Spleen (tissue), 11 donors: ENCODE data around the gene RFX4. TPM values are rescaled to one million over a fixed set of nuclear protein-coding genes. Genes with fewer than 3 reads are reported as not detected.

ENCODE experiments used
- DNase-seq: peaks from one replicate; pipeline ENCODE4 v3.0.0-alpha.2; 2020
- H3K27ac ChIP-seq, 8 donors: fragments of 200-600 bp; sonication (generic) in 7 of 8; 1 replicate in 4 of 8; 2 replicates in 4 of 8; pipeline versions ENCODE4 v1.5.0 to v1.8.0; 2016 to 2021; ENCODE audit warnings: inconsistent platforms in 4 of 8, mild to moderate bottlenecking in 4 of 8, moderate library complexity in 1 of 8
- H3K27me3 ChIP-seq, 7 donors: fragments of 200-600 bp; sonication (generic) in 6 of 7; replicated peaks in 1 of 7; 1 replicate in 4 of 7; 2 replicates in 3 of 7; pipeline versions ENCODE4 v1.5.0 to v1.8.0; 2016 to 2021; ENCODE audit warnings: inconsistent platforms in 3 of 7, mild to moderate bottlenecking in 1 of 7
- H3K36me3 ChIP-seq, 6 donors: fragments of 200-600 bp; sonication (generic) in 5 of 6; 1 replicate in 4 of 6; 2 replicates in 2 of 6; pipeline versions ENCODE4 v1.5.0 to v1.8.0; 2016 to 2021; ENCODE audit warnings: inconsistent platforms in 2 of 6
- H3K4me1 ChIP-seq, 6 donors: fragments of 200-600 bp; sonication (generic) in 5 of 6; 1 replicate in 3 of 6; 2 replicates in 3 of 6; pipeline versions ENCODE4 v1.5.0 to v1.8.0; 2016 to 2021; ENCODE audit warnings: inconsistent platforms in 3 of 6
- H3K4me3 ChIP-seq, 8 donors: fragments of 200-600 bp; sonication (generic) in 7 of 8; 1 replicate in 4 of 8; 2 replicates in 4 of 8; pipeline versions ENCODE4 v1.5.0 to v1.8.0; 2016 to 2021; ENCODE audit warnings: inconsistent platforms in 4 of 8, mild to moderate bottlenecking in 4 of 8, moderate library complexity in 2 of 8
- H3K9me3 ChIP-seq, 8 donors: fragments of 200-600 bp; sonication (generic) in 7 of 8; 1 replicate in 4 of 8; 2 replicates in 4 of 8; pipeline versions ENCODE4 v1.5.0 to v1.8.0; 2016 to 2021; ENCODE audit warnings: inconsistent platforms in 4 of 8
- POLR2A ChIP-seq, 3 donors: fragments of 450-650 bp; IDR thresholded peaks; one replicate each; pipeline ENCODE4 v1.5.1; 2017; ENCODE audit warnings: antibody characterized with exemption in 3 of 3, mild to moderate bottlenecking in 1 of 3
- POLR2AphosphoS5 ChIP-seq, 3 donors: sonication (generic); formaldehyde crosslinking; IDR thresholded peaks; one replicate each; pipeline ENCODE4 v1.5.1; 2017; ENCODE audit warnings: antibody characterized with exemption in 3 of 3
- WGBS, 5 donors: extraction: QIAGEN DNeasy Blood & Tissue Kit in 3 of 5; methylation state at CpG; one replicate each; pipeline versions ENCODE4 v1.1.5 to v1.1.7; 2013 to 2018; 5-methylcytosine and 5-hydroxymethylcytosine counted together
- intact Hi-C: fragments of 100-400 bp; cut with DNase I; formaldehyde crosslinking; loops from one replicate; pipeline ENCODE4 v1.15.0; 2023; ENCODE audit warnings: low total_unique reads
- polyA plus RNA-seq, 3 donors: library from polyadenylated mRNA; stranded (reverse); fragments of 200-250 nt; gene quantifications; one replicate each; pipeline ENCODE4 v1.2.1, GENCODE V29; 2013
- total RNA-seq, 7 donors: library from RNA; depleted of rRNA in 3 of 7; stranded (reverse); fragments of >200 nt in 3 of 7; fragmentation: NEBNext Ultra II Directional in 4 of 7; extraction: Animal tissue kit (Norgen Biotek cat#: 25700) in 4 of 7; gene quantifications; one replicate each; pipeline versions ENCODE4 v1.1.0 to v1.2.1, GENCODE V29; 2016 to 2021
- TF ChIP-seq, protein P1 (sequence below), 11 experiments: fragments of 200-600 bp in 7 of 11; fragments of 450-650 bp in 4 of 11; sonication (generic) in 4 of 11; IDR thresholded peaks in 8 of 11; conservative IDR thresholded peaks in 3 of 11; 1 replicate in 7 of 11; 2 replicates in 4 of 11; pipeline versions ENCODE4 v1.4.0 to v1.8.0; 2016 to 2021; ENCODE audit warnings: antibody characterized with exemption in 11 of 11, inconsistent platforms in 4 of 11, mild to moderate bottlenecking in 1 of 11
- donor health status: healthy with polysubstance abuse.
- donor health status: DM: no; HTN: no; CAD: no; lungs with moderate emphysema.
- donor health status: DM: no; HTN: no; CAD: no.
- donor health status: Bipolar disorder and iron deficiency.
- donor health status: healthy.
- donor health status: DM: no; HTN: no; CAD: no.
- donor health status: DM: yes; HTN: yes; CAD: no.

RFX4 gene
- total and polyA plus RNA-seq, 10 donors, result not detected

GRCh38 chr12:106741247-106741646 lies 158.4 kb downstream of the RFX4 start:
- peaks cover 0 to 12% (median 0%) of the 10 kb centered on the region in 7 donors for H3K27me3 ChIP-seq
- H3K36me3 ChIP-seq, result no peaks in the 10 kb centered on the region
- 72 to 95% (median 86%) methylated on average over 2 of the region's 2 CpGs for WGBS, 5 donors
- DNase-seq, result no peak
- H3K4me1 ChIP-seq, result no peaks in the 10 kb centered on the region
- intact Hi-C loops, result no loop called here
- H3K4me3 ChIP-seq, result no peak overlapping the region
- no peak overlapping the region for H3K27ac ChIP-seq
- TF ChIP-seq POLR2AphosphoS5 (IDR thresholded peaks at IDR 0.05), result no peak
- TF ChIP-seq, protein P1, sequence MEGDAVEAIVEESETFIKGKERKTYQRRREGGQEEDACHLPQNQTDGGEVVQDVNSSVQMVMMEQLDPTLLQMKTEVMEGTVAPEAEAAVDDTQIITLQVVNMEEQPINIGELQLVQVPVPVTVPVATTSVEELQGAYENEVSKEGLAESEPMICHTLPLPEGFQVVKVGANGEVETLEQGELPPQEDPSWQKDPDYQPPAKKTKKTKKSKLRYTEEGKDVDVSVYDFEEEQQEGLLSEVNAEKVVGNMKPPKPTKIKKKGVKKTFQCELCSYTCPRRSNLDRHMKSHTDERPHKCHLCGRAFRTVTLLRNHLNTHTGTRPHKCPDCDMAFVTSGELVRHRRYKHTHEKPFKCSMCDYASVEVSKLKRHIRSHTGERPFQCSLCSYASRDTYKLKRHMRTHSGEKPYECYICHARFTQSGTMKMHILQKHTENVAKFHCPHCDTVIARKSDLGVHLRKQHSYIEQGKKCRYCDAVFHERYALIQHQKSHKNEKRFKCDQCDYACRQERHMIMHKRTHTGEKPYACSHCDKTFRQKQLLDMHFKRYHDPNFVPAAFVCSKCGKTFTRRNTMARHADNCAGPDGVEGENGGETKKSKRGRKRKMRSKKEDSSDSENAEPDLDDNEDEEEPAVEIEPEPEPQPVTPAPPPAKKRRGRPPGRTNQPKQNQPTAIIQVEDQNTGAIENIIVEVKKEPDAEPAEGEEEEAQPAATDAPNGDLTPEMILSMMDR (IDR thresholded peaks at IDR 0.05 in 8 of 11, conservative IDR thresholded peaks at IDR 0.05 in 3 of 11), result no peak
- no peaks in the 10 kb centered on the region for H3K9me3 ChIP-seq

GRCh38 chr12:106743270-106743988 lies 160.6 kb downstream of the RFX4 start:
- peaks cover 0 to 12% (median 0%) of the 10 kb centered on the region in 7 donors for H3K27me3 ChIP-seq
- H3K4me1 ChIP-seq, result peaks cover 0 to 11% (median 0%) of the 10 kb centered on the region in 6 donors
- intact Hi-C loops, result no loop called here
- 65 to 76% (median 70%) methylated on average over 8 of the region's 8 CpGs for WGBS, 5 donors
- DNase-seq, result no peak
- TF ChIP-seq POLR2AphosphoS5 (IDR thresholded peaks at IDR 0.05) (no peak), POLR2A (IDR thresholded peaks at IDR 0.05) (no peak)
- TF ChIP-seq, protein P1 (IDR thresholded peaks at IDR 0.05 in 8 of 11, conservative IDR thresholded peaks at IDR 0.05 in 3 of 11), result no peak
- H3K27ac ChIP-seq, result no peak overlapping the region
- H3K9me3 ChIP-seq, result no peaks in the 10 kb centered on the region
- no peak overlapping the region for H3K4me3 ChIP-seq
- no peaks in the 10 kb centered on the region for H3K36me3 ChIP-seq

GRCh38 chr12:106744600-106744999 lies 161.8 kb downstream of the RFX4 start:
- TF ChIP-seq POLR2A (IDR thresholded peaks at IDR 0.05) (no peak), POLR2AphosphoS5 (IDR thresholded peaks at IDR 0.05) (no peak)
- TF ChIP-seq, protein P1 (IDR thresholded peaks at IDR 0.05 in 8 of 11, conservative IDR thresholded peaks at IDR 0.05 in 3 of 11), result no peak

DNA sequence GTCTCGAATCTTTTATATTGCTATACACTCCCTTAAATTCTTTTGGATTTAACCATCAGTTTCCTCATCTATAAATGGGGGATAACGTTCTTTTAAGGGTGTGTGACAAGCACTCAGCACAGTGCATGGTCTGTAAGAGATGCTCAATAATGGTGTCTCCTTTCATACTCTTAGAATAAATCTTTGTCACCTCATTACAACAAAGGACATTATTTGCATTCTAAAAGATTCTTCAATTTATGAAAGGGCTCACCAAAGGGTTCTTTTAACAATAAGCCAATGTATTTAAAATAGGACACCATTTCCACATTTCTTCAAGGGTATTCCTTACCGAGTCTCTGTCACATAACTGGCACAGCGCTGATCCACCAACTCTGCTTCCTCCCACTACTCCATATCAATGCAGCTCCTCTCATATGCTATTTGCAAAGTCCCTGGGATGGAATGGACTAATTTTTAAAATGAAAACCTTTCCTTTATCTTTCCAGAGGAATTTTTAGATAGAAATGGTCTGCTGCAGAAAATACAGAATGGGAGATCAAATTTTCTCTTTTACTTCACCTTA lies 162.5 kb downstream of the RFX4 start:
- Histone ChIP-seq H3K27ac (no peak overlapping the region), H3K4me3 (no peak overlapping the region), H3K27me3 (peaks cover 0 to 12% (median 0%) of the 10 kb centered on the region in 7 donors), H3K36me3 (no peaks in the 10 kb centered on the region), H3K9me3 (no peaks in the 10 kb centered on the region), H3K4me1 (peaks cover 0 to 13% (median 0%) of the 10 kb centered on the region in 6 donors)
- WGBS, 5 donors, result 83 to 90% (median 87%) methylated on average over 4 of the region's 4 CpGs
- intact Hi-C loops, result no loop called here
- no peak for DNase-seq
- TF ChIP-seq, protein P1 (IDR thresholded peaks at IDR 0.05 in 8 of 11, conservative IDR thresholded peaks at IDR 0.05 in 3 of 11), result no peak
- no peak for TF ChIP-seq POLR2A (IDR thresholded peaks at IDR 0.05)
- no peak for TF ChIP-seq POLR2AphosphoS5 (IDR thresholded peaks at IDR 0.05)

More at GRCh38 chr12:106744600-106744999, 161.8 kb downstream of the RFX4 start:
- no peak overlapping the region for H3K27ac ChIP-seq
- no peak for DNase-seq
- 80 to 93% (median 86%) methylated on average over 6 of the region's 6 CpGs for whole genome bisulfite sequencing, 5 donors
- H3K4me1 ChIP-seq, result peaks cover 0 to 13% (median 0%) of the 10 kb centered on the region in 6 donors
- H3K27me3 ChIP-seq, result peaks cover 0 to 12% (median 0%) of the 10 kb centered on the region in 7 donors
- intact Hi-C loops, result no loop called here
- H3K9me3 ChIP-seq, result no peaks in the 10 kb centered on the region
- H3K36me3 ChIP-seq, result no peaks in the 10 kb centered on the region
- no peak overlapping the region for H3K4me3 ChIP-seq
